BE2C (cell line): ENCODE measurements around the gene MRPL23.

ENCODE experiments used
- DNase-seq: peaks from one replicate; pipeline ENCODE4 v3.0.0-alpha.2; 2020
- H3K27me3 ChIP-seq: fragments of 250-450 bp; sonication (Bioruptor Pico); 2 replicates; pipeline ENCODE4 v1.5.1; 2020; ENCODE audit warnings: mild to moderate bottlenecking
- H3K36me3 ChIP-seq: fragments of 250-450 bp; sonication (Bioruptor Pico); 2 replicates; pipeline ENCODE4 v1.5.1; 2020; ENCODE audit warnings: mild to moderate bottlenecking
- H3K4me1 ChIP-seq: fragments of 250-450 bp; sonication (Bioruptor Pico); 2 replicates; pipeline ENCODE4 v1.5.1; 2020
- H3K4me3 ChIP-seq: 2 replicates; pipeline ENCODE4 v1.5.1; 2011; ENCODE audit warnings: low read depth, low read length
- H3K9me3 ChIP-seq: fragments of 250-450 bp; sonication (Bioruptor Pico); 2 replicates; pipeline ENCODE4 v1.5.1; 2020
- TF ChIP-seq, protein P1 (sequence below): IDR thresholded peaks from 2 replicates; pipeline ENCODE4 v1.5.1; 2012; ENCODE audit warnings: mild to moderate bottlenecking, low read depth, low read length

Gene MRPL23

DNA sequence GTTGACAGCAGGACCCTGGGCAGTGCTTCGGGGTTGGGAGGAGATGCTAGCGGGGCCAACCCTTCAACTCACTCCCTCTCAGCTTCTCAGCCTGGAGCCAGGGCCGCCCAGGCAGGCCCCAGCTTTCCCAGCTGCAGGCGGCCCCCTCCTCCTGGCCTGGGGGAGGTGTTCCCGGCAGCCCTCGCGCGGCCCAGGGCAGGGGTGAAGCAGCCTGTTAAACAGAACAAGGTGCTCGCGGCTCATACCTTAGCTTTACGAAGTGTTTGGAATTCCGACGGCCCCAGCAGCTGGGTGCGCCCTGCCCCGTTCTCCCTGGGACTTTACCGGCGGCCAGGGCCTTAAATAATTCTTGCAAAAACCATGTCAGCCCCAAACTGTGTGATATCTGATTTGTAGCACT is 17.2 kb downstream of the MRPL23 start:
- H3K9me3 ChIP-seq, result no peaks in the 10 kb centered on the region
- TF ChIP-seq, protein P1, sequence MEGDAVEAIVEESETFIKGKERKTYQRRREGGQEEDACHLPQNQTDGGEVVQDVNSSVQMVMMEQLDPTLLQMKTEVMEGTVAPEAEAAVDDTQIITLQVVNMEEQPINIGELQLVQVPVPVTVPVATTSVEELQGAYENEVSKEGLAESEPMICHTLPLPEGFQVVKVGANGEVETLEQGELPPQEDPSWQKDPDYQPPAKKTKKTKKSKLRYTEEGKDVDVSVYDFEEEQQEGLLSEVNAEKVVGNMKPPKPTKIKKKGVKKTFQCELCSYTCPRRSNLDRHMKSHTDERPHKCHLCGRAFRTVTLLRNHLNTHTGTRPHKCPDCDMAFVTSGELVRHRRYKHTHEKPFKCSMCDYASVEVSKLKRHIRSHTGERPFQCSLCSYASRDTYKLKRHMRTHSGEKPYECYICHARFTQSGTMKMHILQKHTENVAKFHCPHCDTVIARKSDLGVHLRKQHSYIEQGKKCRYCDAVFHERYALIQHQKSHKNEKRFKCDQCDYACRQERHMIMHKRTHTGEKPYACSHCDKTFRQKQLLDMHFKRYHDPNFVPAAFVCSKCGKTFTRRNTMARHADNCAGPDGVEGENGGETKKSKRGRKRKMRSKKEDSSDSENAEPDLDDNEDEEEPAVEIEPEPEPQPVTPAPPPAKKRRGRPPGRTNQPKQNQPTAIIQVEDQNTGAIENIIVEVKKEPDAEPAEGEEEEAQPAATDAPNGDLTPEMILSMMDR, result no peak

GRCh38 chr11:1964955-1965354 is 17.8 kb downstream of the MRPL23 start:
- DNase-seq, result no peak

More for the DNA sequence above, 17.2 kb downstream of the MRPL23 start:
- no peaks in the 10 kb centered on the region for H3K27me3 ChIP-seq
- H3K4me3 ChIP-seq, result no peak overlapping the region
- no peaks in the 10 kb centered on the region for H3K4me1 ChIP-seq
- DNase-seq, result no peak
- no peaks in the 10 kb centered on the region for H3K36me3 ChIP-seq

DNA sequence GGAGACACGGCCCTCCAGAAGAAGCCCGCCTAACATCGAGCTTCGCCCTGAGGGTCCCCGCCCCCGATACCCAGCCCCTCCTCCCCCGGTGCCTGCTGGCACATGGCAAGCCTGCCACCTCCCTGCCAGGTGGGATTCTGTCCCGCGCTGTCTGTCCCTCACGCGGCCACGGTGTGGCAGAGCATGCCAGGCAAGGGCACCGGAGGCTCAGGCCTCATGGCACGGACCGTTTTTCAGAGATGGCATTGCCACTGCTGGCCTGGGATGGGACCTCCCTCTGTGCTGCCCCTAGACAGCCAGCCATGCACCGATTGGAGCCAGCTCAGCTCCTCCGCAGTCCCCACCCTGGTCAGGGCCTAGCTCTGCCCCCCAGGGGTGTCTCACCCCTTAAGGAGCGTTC is 19.4 kb downstream of the MRPL23 start:
- no peaks in the 10 kb centered on the region for H3K4me1 ChIP-seq
- DNase-seq, result no peak
- H3K4me3 ChIP-seq, result no peak overlapping the region
- TF ChIP-seq, protein P1, result no peak
- H3K36me3 ChIP-seq, result no peaks in the 10 kb centered on the region
- no peaks in the 10 kb centered on the region for H3K9me3 ChIP-seq
- no peaks in the 10 kb centered on the region for H3K27me3 ChIP-seq

More at GRCh38 chr11:1964955-1965354, 17.8 kb downstream of the MRPL23 start:
- H3K9me3 ChIP-seq, result no peaks in the 10 kb centered on the region
- TF ChIP-seq, protein P1, result no peak
- H3K27me3 ChIP-seq, result no peaks in the 10 kb centered on the region
- no peaks in the 10 kb centered on the region for H3K4me1 ChIP-seq
- H3K36me3 ChIP-seq, result no peaks in the 10 kb centered on the region
- no peak overlapping the region for H3K4me3 ChIP-seq

- H3K4me1 ChIP-seq, result no peaks in the 10 kb centered on the region
- no peaks in the 10 kb centered on the region for H3K27me3 ChIP-seq
- H3K36me3 ChIP-seq, result no peaks in the 10 kb centered on the region
- no peak for DNase-seq
- TF ChIP-seq, protein P1, result no peak
- no peaks in the 10 kb centered on the region for H3K9me3 ChIP-seq
- no peak overlapping the region for H3K4me3 ChIP-seq
Measured at GRCh38 chr11:1967641-1968225, 20.6 kb downstream of the MRPL23 start.

DNA sequence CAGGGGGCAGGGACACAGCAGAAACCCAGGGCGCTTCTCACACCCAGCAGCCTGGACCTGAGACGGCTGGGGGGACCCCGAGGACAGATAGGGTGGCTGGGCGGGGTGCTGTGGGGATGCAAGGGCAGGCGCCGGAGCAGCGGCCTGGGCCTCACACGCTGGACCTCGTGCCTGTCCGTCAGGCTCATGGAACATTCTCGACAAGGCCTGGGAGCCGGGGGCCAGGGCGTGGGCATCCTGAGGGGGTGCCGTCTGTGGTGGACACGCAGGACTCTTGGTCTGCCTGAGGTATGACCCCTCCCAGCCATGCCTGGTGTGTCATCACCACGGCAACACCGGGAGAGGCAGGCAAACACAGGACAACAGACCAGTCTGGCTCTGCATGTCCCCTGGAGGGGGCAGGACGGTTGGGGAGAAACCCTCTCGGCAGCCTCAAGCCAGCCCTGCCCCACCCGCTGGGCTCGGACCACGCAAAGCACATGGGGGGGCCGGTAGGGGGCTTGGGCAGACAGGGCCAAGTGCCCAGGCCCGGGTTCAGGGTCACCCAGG is 21.4 kb downstream of the MRPL23 start:
- TF ChIP-seq, protein P1, result no peak

GRCh38 chr11:1969035-1969434 is 21.9 kb downstream of the MRPL23 start:
- Histone ChIP-seq H3K4me1 (no peaks in the 10 kb centered on the region), H3K9me3 (no peaks in the 10 kb centered on the region), H3K36me3 (no peaks in the 10 kb centered on the region), H3K4me3 (no peak overlapping the region), H3K27me3 (no peaks in the 10 kb centered on the region)
- TF ChIP-seq, protein P1, result no peak
- DNase-seq, result no peak

More for the DNA sequence above, 21.4 kb downstream of the MRPL23 start:
- Histone ChIP-seq H3K4me3 (no peak overlapping the region), H3K27me3 (no peaks in the 10 kb centered on the region), H3K9me3 (no peaks in the 10 kb centered on the region), H3K36me3 (no peaks in the 10 kb centered on the region), H3K4me1 (no peaks in the 10 kb centered on the region)
- DNase-seq, result no peak
